HG03571 (cell line): ENCODE measurements around the gene NUFIP1.
"Not testable (repeated sequence)": the region's sequence is repeated elsewhere in the genome, so short reads cannot be mapped to it uniquely, and the experiment has no call there.

Source experiments
- ATAC-seq: cut with Tn5 transposase; IDR thresholded peaks from one replicate; pipeline ENCODE4 v1.9.1; 2021; ENCODE audit not compliant: unreplicated experiment

NUFIP1 gene

GRCh38 chr13:44989071-44989889 is at the start of gene NUFIP1, which contains the start of gene GPALPP1:
TSS of gene NUFIP1 (minus strand) at chr13:44989471. CDS start at chr13:44989436, 35 bp downstream.
TSS of gene GPALPP1 (plus strand) at chr13:44989538. CDS start at chr13:44989655, 117 bp downstream.
- ATAC-seq = peak; percentile 97

GRCh38 chr13:45036206-45036605 is 46.9 kb upstream of the NUFIP1 start:
- ATAC-seq = no peak

DNA sequence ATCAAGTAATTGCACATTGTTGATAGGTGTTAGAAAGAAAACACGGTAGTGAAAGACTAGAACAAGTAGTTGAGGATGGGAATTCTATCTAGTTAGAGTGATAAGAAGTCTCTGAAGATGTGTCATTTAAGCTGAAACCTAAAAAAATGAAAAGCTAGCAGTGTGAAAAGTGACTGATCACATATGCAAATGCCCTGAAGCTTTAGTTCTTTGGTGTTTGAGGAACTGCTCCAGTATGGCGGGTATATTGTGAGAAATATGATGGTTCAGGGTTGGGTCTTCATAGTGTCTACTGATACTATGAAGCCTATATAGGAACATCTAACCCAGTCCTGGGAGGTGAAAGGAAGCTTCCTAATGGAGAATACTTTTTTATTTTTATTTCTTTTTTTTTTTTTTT is 45.1 kb upstream of the NUFIP1 start:
- no peak for ATAC-seq

GRCh38 chr13:45024847-45025246 is 35.6 kb upstream of the NUFIP1 start:
- ATAC-seq = no peak

GRCh38 chr13:45021250-45021649 is 32.0 kb upstream of the NUFIP1 start:
- ATAC-seq = no peak

DNA sequence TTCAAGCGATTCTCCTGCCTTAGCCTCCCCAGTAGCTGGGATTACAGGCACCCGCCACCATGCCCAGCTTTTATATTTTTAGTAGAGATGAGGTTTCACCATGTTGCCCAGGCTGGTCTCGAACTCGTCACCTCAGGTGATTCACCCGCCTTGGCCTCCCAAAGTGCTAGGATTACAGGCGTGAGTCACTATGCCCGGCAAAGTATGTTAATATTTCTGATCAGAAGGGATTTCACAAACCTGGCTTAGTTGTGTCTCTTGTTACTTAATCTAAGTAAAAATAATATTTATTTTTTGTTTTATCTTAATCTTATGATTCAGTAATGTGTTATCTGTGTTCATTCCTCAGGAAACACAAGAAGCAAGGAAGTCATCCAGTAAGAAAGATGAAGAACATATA is 30.7 kb upstream of the NUFIP1 start:
- ATAC-seq = not testable (repeated sequence)

GRCh38 chr13:45016792-45017425 is 27.6 kb upstream of the NUFIP1 start:
- no peak for ATAC-seq

DNA sequence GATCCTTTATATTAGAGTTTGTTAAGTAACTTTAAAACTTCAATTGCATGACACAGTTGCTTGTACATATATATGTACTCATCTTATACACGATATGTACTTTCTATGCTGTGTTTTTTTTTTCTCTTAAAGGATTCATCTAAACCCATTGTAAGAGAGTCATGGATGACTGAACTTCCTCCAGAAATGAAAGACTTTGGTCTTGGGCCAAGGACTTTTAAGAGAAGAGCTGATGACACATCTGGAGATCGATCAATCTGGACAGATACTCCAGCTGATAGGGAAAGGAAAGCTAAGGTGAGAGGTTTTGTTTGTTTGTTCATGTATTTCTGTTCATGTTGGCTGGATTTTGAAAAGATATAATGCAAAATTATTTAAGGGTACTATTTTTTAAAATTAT is 26.0 kb upstream of the NUFIP1 start:
- ATAC-seq = no peak

DNA sequence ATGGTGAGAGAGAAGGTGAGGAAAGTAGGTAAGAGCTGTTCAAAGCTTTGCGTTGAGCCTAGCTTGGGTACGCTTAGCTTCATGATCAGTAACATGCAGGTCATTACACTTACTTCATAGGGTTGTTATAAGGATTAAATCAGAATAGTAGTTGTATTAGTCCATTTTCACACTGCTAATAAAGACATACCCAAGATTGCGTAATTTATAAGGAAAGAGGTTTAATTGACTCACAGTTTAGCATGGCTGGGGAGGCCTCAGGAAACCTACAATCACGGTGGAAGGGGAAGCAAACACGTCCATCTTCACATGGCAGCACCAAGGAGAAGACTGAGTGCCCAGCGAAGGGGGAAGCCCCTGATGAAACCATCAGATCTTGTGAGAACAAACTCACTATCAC is 21.9 kb upstream of the NUFIP1 start:
- ATAC-seq = no peak

DNA sequence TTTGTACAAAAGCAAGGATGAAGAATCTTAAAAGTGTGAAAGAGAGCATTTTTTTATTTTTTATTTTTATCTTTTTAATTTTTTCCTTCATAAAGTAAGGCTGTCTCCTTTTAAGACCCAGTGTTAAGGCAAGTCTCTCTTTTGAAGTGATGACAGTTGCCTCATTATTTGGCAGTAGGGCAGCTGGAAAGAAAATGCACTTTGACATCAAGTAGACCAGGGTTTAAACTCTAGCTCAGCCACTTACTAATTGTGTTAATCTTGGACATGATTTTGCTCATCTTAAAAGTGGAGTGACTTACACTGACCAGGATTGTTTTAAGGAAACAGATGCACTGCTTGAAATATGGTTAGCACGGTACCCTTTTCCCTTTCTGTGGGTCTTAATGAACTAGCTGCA is 18.6 kb upstream of the NUFIP1 start:
- ATAC-seq = no peak

GRCh38 chr13:45007225-45007624 is 18.0 kb upstream of the NUFIP1 start:
- ATAC-seq = no peak

DNA sequence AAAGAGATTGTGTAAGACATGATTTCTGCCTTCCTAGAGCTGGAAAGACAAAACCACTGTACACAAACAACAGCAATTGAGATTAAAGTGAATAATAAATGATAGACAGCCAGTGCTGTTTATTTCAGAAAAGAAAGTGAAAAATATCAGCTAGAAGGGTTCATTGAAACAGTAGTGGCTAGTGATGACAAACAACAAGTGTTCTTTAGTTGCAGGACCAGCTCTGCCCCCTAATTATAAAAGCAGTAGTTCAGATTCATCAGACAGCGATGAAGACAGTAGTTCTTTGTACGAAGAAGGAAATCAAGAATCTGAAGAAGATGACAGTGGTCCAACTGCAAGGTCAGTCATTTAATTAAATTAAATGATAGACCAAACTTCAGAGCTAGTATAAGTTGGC is 14.8 kb upstream of the NUFIP1 start:
- ATAC-seq = no peak

DNA sequence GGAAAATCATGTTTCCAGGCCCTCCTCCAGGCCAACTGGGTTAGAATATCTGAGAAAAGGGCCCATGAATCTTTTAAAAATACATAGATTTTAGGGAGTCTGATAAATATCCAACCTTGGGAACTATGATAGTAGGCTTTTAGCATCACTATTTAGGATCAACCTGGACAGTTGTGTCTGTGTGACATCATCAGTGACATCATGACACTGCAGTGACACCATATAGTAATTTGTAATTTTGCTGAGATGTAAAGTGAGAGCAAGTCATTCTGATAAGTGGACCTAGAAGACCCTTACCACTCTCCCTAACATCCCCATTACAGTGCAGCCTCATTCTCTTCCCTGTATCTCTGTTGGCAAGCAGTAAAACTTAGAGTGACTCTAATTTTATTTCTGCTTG is 14.1 kb upstream of the NUFIP1 start:
- ATAC-seq = no peak

GRCh38 chr13:44989941-44990340 is 670 bp upstream of the NUFIP1 start:
- ATAC-seq = no peak

DNA sequence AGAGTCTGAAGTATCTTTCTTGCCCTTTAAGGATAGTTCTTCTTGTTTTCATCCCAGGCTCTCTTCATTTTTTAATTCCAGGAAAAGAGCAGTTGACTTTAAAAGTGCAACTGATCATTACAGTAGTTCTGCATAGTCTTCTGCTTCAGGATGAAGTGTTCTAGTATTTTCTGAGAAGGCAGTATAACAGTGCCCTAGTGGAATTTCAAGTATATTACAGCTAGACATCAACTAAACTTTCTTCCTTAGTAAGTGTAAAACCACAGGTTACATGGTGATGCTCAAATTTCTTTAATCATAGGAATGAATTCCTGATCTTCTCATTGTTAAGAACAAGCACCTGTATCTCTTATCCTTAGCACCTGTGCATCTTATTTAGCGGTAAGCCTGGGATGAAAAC is 10.9 kb downstream of the NUFIP1 start:
- no peak for ATAC-seq

DNA sequence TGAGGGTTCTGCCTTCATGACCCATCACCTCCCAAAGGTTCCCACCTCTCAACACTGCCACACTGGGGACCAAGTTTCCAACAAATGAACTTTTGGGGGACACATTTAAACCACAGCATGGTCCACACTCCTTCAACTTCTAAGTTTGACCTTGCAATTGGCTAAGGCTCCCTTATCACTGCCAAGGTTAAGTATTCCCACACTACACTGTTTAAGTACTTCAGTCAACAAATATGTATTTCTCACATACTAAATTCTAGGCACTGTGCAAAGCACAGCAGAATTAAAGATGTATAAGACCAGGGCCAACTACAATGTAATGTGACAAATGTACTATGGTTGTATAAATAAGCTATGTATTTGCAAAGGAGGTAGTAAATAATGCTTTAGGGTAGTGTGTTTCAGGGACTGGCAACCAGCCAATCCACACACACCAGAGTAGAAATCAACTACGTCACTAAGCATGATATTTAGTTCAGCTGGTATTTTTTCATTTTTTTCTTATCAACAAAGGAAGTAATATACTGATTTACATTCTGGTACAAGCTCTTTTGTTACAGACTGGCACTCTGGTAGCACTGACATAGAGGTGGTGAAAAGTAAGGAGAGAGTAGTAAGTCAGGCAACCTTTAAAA is 12.2 kb downstream of the NUFIP1 start:
- ATAC-seq = no peak

- no peak for ATAC-seq
Measured at GRCh38 chr13:44976196-44976595, 13.1 kb downstream of the NUFIP1 start.

DNA sequence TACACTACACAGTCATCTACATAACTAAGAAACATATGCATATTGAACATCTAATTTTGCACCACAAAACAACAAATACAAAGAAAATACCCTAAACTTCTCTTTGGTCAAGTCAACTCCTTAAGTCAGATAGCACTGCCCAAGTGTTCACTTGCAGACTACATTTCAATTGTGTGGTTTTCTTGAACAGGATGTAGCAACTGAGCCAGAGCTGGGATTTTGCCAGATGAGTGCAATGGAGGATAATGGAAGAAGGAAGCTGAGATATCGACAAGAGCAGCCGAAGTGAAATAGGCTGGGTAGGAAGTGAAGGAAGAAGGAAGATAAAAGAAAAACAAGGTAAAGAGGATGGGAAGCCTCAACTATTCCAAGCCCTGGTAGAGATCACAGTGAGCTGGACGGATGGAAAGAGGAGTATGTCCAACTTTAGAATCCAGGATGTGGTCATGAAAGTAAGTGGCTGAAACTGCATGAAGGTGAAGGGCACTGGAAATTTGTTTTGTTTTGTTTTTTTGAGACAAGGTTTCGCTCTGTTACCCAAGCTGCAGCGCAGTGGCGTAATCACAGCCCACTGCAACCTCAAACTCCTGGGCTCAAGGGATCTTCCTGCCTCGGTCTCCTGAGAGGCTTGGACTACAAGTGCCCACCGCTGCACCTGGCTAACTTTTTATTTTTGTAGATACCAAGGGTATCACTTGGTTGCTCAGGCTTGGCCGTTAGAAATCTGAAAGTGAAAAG is 15.0 kb downstream of the NUFIP1 start:
- peak; percentile 49 for ATAC-seq

DNA sequence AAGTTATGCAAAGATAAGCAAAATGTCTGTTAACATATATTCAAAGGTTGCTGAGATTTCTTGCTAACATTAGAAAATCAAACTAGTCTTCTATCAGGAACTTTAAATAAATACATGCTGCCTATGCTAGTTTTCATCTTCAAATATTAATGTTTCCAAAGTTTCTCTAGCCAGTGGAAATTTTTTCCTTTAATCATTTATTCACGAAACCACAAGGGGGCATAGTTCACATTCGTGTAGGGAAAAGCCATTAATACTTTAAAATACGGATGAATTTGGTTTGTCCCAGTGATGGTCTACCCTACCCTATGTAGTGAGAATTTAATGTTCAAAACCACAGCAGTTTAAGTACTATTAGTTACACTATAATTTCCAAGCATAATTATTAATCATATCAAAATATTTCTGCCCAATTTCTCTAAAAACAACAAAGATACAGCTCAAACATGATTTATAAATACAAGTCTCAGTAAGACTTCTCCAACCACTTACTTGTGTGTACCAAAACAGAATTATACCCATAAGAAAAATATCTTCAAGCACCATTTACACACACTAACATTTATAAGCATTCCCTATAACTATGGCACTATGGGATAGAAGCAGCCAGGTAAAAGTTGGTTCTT is 16.2 kb downstream of the NUFIP1 start:
- ATAC-seq = no peak

DNA sequence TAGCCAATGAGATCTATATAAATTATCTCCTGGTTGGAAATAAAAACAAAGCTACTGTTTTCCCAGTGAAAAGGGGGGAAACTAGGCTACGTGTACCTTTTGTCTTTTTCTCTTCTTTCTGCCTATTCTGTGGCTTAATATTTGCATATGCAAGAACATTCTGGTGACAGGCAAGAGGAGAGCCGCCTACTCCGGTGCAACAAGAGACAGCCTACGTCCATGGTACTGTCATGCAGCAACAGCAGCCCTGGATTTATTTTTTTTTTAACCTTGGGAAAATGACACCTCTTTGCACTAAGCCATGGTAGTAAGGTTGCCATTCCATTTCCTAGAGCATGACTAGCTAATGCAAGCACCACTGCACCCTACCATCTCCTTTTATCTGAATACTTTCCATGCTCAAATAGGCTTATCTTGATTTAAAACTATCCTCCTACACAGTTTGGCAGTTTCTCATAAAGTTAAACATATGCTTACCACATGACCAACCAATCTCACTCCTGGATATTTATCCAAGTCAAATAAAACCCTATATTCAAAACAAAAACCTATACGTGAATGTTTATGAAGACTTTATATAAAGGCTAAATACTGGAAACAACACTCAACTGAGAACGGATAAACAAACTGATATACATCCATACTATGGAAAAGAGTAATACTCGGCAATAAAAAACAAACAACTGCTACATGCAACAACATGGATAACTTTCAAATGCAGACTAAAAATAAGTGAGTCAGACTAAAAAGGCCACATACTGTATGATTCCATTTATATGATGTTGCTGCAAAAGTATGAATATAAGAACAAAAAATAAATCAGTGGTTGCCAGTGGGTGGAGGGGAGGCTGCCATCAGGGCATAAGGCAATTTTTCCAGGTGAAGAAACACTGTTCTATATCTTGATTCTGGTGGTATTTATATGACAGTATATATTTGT is 17.3 kb downstream of the NUFIP1 start:
- no peak for ATAC-seq
